Astrocyte (in vitro differentiated cells and primary cell): ENCODE measurements around the gene TUNAR.

Experiments
- EZH2 ChIP-seq: IDR thresholded peaks from 2 replicates; pipeline ENCODE4 v1.6.1; 2012; ENCODE audit warnings: mild to moderate bottlenecking, low read length, inconsistent platforms; ENCODE audit not compliant: insufficient read depth
- TF ChIP-seq, protein P1 (sequence below): IDR thresholded peaks from 2 replicates; pipeline ENCODE4 v1.5.1; 2011; ENCODE audit warnings: low read depth, mild to moderate bottlenecking, inconsistent platforms, low read length, moderate library complexity; ENCODE audit not compliant: insufficient read depth

- TF ChIP-seq, protein P1, sequence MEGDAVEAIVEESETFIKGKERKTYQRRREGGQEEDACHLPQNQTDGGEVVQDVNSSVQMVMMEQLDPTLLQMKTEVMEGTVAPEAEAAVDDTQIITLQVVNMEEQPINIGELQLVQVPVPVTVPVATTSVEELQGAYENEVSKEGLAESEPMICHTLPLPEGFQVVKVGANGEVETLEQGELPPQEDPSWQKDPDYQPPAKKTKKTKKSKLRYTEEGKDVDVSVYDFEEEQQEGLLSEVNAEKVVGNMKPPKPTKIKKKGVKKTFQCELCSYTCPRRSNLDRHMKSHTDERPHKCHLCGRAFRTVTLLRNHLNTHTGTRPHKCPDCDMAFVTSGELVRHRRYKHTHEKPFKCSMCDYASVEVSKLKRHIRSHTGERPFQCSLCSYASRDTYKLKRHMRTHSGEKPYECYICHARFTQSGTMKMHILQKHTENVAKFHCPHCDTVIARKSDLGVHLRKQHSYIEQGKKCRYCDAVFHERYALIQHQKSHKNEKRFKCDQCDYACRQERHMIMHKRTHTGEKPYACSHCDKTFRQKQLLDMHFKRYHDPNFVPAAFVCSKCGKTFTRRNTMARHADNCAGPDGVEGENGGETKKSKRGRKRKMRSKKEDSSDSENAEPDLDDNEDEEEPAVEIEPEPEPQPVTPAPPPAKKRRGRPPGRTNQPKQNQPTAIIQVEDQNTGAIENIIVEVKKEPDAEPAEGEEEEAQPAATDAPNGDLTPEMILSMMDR, result no peak
- TF ChIP-seq EZH2, result no peak
Observed at GRCh38 chr14:95922080-95922479, 45.4 kb downstream of the TUNAR start.
